GOT3 (cell line): Measurements from ENCODE around the gene FETUB.

Source experiments
- DNase-seq: peaks from one replicate; lab custom pipeline; 2025; ENCODE audit warnings: mixed read lengths; lab: John Stamatoyannopoulos, UW

Gene FETUB

DNA sequence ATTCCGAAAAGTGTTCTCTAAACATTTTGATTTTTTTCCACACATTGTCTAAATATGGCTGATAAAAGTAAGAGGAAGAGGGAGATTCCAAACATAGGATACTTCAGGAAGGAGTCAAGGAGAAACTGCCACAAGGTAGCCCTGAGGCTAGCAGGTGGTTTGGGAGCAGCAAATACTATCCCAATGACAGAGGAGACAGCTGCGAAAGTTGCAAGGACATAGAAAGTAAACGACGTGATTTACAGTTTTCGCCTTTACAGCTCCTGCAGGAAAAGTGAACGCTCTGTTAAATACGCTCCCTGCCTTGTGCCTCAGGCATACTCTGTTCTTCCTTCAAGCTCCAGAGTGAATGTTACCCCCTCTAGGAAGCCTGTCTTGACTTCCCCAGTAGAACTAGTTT, 3.7 kb upstream of the FETUB start:
- DNase-seq: no peak

DNA sequence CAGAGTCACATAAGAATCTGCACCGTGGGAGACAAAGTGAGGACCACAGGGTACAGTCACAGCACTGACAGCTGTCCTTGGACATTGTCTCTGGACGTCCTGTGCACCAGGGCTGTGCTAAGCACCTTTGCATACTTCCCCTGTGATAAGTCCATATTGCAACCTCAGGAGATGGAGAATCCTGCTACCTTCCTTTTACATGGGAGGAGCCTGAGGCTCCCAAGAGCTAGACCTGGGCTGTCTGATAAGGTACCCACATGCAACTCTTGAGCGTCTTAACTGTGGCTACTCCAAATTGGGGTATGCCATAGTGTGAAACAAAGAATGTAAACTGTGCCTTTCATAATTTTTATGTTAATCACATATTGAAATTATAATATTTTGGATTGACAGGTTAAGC, 2.5 kb upstream of the FETUB start:
- no peak for DNase-seq

DNA sequence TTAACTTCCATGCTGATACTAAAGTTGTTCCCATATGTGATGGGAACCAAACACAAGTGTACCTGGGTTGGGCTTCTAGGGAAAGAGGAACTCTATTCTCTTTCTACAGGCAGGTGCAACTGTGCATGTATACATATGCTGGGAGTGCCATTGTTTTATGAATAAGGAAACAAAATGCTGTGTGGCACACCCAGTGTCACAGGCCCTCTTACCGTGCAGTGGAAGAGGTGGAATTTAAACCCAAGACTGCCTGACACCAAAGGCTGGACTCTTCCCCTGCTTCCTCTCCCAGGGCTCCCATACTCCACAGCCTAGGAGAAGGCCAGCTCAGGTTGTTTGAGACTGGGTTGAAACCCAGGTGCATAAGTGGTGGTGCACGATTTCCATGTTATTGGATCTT, 1.9 kb upstream of the FETUB start:
- DNase-seq: no peak

DNA sequence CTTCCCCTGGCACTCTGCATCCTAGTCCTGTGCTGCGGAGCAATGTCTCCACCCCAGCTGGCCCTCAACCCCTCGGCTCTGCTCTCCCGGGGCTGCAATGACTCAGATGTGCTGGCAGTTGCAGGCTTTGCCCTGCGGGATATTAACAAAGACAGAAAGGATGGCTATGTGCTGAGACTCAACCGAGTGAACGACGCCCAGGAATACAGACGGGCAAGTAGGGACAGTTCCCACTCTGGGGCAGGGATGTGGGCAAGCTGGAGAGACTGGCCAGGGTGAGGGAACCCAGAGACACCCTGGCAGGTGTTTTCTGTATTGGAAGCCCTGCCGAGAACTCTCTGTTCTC, 247 bp downstream of the FETUB start:
- peak; percentile 36 for DNase-seq

DNA sequence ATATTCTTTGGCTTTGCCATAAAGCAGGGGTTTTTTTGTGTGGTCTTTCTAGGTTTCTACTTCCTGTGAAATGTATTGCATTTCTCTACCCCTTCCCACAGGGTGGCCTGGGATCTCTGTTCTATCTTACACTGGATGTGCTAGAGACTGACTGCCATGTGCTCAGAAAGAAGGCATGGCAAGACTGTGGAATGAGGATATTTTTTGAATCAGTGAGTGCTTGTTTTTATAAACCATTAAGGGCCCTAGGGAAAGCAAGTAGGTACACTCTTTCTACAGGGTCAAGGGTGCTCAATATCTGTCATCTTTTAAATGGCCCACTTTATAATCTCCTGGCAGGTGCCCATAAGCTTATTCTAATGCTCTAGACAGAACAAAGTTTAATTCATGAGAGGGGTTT, 730 bp downstream of the FETUB start:
- no peak for DNase-seq

DNA sequence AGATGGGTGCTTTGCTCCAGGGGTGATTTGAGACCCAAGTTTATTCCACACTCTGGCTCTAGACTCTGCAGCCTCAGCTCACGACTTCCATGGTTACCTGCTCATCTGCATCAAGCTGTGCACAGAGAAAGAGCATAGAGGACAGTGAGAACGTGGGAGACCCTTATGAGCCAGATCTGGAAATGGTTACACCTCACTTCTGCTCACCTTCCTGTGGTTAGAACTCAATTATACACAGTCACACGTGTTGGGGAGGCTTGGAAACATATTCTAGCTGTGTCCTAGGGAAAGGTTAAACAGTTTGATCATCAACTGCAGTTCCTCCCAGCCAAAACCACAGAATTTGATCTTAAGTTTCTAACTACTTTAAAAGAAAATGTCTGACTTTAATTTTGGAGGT, 1.8 kb downstream of the FETUB start:
- no peak for DNase-seq

GRCh38 chr3:186643493-186643892, 3.3 kb downstream of the FETUB start:
- DNase-seq: no peak

- no peak for DNase-seq
Observed at GRCh38 chr3:186644683-186645082, 4.5 kb downstream of the FETUB start.

DNA sequence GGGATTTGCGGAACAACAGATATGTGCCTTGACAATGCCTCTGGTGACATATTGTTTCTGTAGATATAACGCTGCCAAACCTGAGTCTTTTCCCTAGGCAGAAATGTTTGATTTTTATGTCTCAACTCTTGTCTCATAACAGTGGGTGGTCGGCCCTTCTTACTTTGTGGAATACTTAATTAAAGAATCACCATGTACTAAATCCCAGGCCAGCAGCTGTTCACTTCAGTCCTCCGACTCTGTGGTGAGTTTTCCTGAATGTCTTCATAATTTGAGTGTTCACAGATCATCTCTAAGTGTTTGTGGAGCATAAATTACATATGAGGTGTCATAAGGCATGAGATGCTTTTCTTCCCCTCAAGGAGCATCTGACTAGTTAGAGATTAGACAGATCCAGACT, 5.9 kb downstream of the FETUB start:
- DNase-seq: no peak

DNA sequence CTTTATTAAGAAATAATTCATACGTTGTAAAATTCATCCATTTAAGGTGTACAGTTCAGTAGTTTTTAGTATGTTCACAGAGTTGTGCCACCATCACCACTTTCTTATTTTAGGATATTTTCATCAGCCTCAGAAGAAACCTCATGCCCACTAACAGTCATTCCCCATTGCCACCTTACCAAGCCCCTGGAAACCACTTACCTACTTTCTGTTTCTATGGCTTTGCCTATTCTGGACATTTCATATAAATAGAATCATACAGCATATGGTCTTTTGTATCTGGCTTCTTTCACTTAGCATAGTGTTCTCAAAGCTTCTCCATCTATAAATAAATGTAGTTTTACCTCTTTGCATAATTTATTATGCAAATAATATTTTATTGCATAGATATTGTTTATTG, 6.6 kb downstream of the FETUB start:
- no peak for DNase-seq

GRCh38 chr3:186648851-186649250, 8.7 kb downstream of the FETUB start:
- no peak for DNase-seq

- no peak for DNase-seq
Observed at GRCh38 chr3:186651678-186652215, 11.5 kb downstream of the FETUB start.

GRCh38 chr3:186653080-186653707, 13.0 kb downstream of the FETUB start:
- DNase-seq: no peak

- DNase-seq: no peak
Observed at GRCh38 chr3:186653984-186654383, 13.8 kb downstream of the FETUB start.

GRCh38 chr3:186663361-186664118, 23.3 kb downstream of the FETUB start:
- no peak for DNase-seq

GRCh38 chr3:186664119-186664495, 23.9 kb downstream of the FETUB start:
- DNase-seq: no peak

DNA sequence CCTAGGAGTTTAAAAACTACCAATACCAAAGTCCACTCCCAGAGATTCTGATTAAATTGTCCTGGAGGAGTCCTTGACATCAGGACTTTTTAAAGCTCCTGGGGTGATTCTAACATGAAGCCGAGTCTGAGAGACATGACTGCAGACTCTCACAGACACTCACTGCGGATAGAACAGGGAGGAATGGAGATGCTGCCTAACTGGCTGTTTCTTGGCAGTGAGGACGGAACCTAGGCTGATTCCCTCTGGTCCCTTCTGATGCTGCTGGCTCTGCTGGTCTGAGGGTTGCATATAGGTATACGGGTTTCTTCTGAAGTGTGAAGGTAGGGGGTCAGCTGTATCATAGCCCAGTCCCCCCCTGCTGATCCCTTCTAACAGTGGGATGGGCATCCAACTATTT, 24.3 kb downstream of the FETUB start:
- DNase-seq: no peak

- DNase-seq: no peak
Observed at GRCh38 chr3:186665625-186666188, 25.5 kb downstream of the FETUB start, which contains the start of gene HRG. TSS of gene HRG (plus strand) at chr3:186666014. CDS start at chr3:186666032, 18 bp downstream.

DNA sequence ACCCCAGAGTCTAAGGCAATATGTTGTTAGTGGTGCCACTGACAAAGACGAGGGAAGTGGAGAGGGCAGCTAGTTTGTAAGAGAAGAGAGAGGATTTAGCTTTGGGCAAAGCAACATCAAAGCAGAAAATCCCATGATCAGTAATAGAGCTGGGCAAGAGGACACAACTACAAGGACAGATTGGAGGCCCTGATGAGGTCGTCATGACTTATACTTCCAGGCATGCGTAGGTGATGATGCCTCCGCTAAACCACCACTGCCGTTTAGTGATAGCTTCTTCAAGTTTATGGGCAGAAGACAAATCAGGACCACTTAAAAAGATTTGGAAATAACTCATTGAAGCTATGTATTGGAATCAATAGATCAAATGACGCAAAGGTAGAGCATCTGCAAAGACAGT, 28.2 kb downstream of the FETUB start:
- no peak for DNase-seq

- no peak for DNase-seq
Observed at GRCh38 chr3:186669378-186670084, 29.3 kb downstream of the FETUB start.

DNA sequence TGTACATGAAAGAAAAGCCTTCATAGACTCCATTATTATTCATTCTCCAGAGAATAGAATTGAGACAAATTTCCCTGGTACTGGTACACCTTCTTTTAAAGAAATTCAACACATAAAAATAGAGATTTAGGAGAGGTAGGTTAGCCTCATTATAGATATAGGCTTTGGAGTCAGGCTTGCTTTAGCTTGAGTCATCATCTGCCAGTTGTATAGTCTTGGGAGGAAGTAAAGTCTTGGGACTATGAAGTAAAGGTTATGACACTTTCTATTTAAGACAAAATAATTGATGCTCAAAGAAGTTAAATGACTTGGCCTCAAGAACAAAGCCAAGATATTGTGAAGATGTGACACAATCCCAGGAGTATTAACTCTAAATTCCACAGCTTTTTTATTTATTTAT, 30.0 kb downstream of the FETUB start:
- no peak for DNase-seq

GRCh38 chr3:186671051-186671450, 30.9 kb downstream of the FETUB start:
- DNase-seq: no peak

DNA sequence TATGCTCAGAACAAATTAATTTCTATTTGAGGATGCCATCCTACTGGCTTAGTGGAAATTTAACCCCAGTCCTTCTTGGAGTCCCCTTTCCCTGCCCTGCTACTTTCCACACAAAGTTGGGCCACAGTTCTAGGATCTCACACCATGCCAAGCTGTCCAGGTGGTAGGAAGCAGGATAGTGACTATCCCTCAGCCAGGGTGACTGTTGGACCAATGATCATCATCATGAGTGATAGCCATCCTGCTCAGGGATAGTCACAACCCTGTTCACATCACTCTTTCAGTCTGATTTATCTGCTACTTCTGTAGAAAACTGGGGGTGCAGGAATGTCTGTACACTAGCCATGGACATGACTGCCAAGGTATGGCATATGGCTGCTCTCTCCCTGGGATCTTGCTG, 38.4 kb downstream of the FETUB start:
- DNase-seq: no peak
